HG03469 (cell line): ENCODE data around the gene ZNF841.
"Not testable (repeated sequence)": the region's sequence is repeated elsewhere in the genome, so short reads cannot be mapped to it uniquely, and the experiment has no call there.

Source experiments
- ATAC-seq: cut with Tn5 transposase; IDR thresholded peaks from one replicate; pipeline ENCODE4 v1.9.1; 2021; ENCODE audit warnings: mild to moderate bottlenecking, moderate library complexity, moderate number of reproducible peaks; ENCODE audit not compliant: unreplicated experiment

Gene ZNF841

GRCh38 chr19:52069653-52070052, 25.9 kb downstream of the ZNF841 start:
- no peak for ATAC-seq

- ATAC-seq = no peak
Measured at GRCh38 chr19:52066258-52066863, 29.2 kb downstream of the ZNF841 start.

GRCh38 chr19:52065399-52065798, 30.2 kb downstream of the ZNF841 start:
- no peak for ATAC-seq

- ATAC-seq = not testable (repeated sequence)
Measured at GRCh38 chr19:52056480-52056879, 39.1 kb downstream of the ZNF841 start.

GRCh38 chr19:52051736-52052135, 43.8 kb downstream of the ZNF841 start:
- ATAC-seq = not testable (repeated sequence)

- ATAC-seq = peak; percentile 46
Measured at GRCh38 chr19:52048555-52049501, 46.7 kb downstream of the ZNF841 start, which contains the start of gene ZNF432. ZNF432 (minus strand) TSS chr19:52048838; CDS start chr19:52046868, 1,970 bp downstream.

GRCh38 chr19:52039169-52039568, 56.4 kb downstream of the ZNF841 start:
- ATAC-seq = no peak

GRCh38 chr19:52034051-52034728, 61.4 kb downstream of the ZNF841 start:
- ATAC-seq = no peak

GRCh38 chr19:52028780-52029123, 66.8 kb downstream of the ZNF841 start:
- no peak for ATAC-seq

- ATAC-seq = peak; percentile 48
Measured at GRCh38 chr19:52028027-52028779, 67.4 kb downstream of the ZNF841 start, which contains the start of gene ZNF614. ZNF614 (minus strand) TSS chr19:52028379; CDS start chr19:52025745, 2,634 bp downstream.

GRCh38 chr19:52026255-52026990, 69.1 kb downstream of the ZNF841 start:
- not testable (repeated sequence) for ATAC-seq

GRCh38 chr19:52024478-52024877, 71.1 kb downstream of the ZNF841 start:
- ATAC-seq = not testable (repeated sequence)

- ATAC-seq = no peak
Measured at GRCh38 chr19:52022193-52022592, 73.4 kb downstream of the ZNF841 start.

- ATAC-seq = no peak
Measured at GRCh38 chr19:52020506-52020905, 75.1 kb downstream of the ZNF841 start.
